Liver (tissue), 9 donors: ENCODE data around the gene FYB1. TPM values are rescaled to one million over a fixed set of nuclear protein-coding genes. Genes with fewer than 3 reads are reported as not detected.

Source experiments
- DNase-seq: peaks from one replicate; pipeline ENCODE4 v3.0.0-alpha.2; 2017; ENCODE audit warnings: low spot score
- H3K27ac ChIP-seq, 2 donors: one replicate each; pipeline ENCODE4 v1.7.0; 2013; ENCODE audit warnings: inconsistent platforms in 2 of 2, low read length in 2 of 2, control low read depth in 1 of 2, low read depth in 1 of 2, mild to moderate bottlenecking in 1 of 2
- H3K27me3 ChIP-seq, 4 donors: one replicate each; pipeline versions ENCODE4 v1.6.1 to v1.7.0; 2013; ENCODE audit warnings: low read length in 3 of 4, inconsistent platforms in 1 of 4, mild to moderate bottlenecking in 1 of 4, moderate library complexity in 1 of 4; ENCODE audit not compliant: control insufficient read depth in 4 of 4, insufficient read depth in 4 of 4
- H3K36me3 ChIP-seq, 4 donors: one replicate each; pipeline versions ENCODE4 v1.6.1 to v1.7.0; 2013; ENCODE audit warnings: low read length in 3 of 4, mild to moderate bottlenecking in 3 of 4, low read depth in 1 of 4, moderate library complexity in 1 of 4; ENCODE audit not compliant: control insufficient read depth in 4 of 4, insufficient read depth in 3 of 4
- H3K4me1 ChIP-seq, 4 donors: one replicate each; pipeline versions ENCODE4 v1.6.1 to v1.7.0; 2013; ENCODE audit warnings: low read length in 3 of 4, mild to moderate bottlenecking in 3 of 4, moderate library complexity in 1 of 4; ENCODE audit not compliant: control insufficient read depth in 4 of 4, insufficient read depth in 4 of 4
- H3K4me3 ChIP-seq, 3 donors: one replicate each; pipeline versions ENCODE4 v1.6.1 to v1.7.0; 2013; ENCODE audit warnings: low read length in 3 of 3, control low read depth in 1 of 3, low read depth in 1 of 3, mild to moderate bottlenecking in 1 of 3
- H3K9ac ChIP-seq, 2 donors: one replicate each; pipeline ENCODE4 v1.7.0; 2013; ENCODE audit warnings: low read length in 2 of 2, mild to moderate bottlenecking in 2 of 2, moderate library complexity in 2 of 2, control low read depth in 1 of 2, low read depth in 1 of 2
- H3K9me3 ChIP-seq, 4 donors: one replicate each; pipeline versions ENCODE4 v1.6.1 to v1.7.0; 2013; ENCODE audit warnings: low read length in 3 of 4; ENCODE audit not compliant: control insufficient read depth in 4 of 4
- EGR1 ChIP-seq, 2 donors: IDR thresholded peaks; 2 replicates each; pipeline ENCODE4 v1.6.1; 2016 to 2018; ENCODE audit warnings: antibody characterized with exemption in 2 of 2, low read depth in 2 of 2
- FOXA1 ChIP-seq: IDR thresholded peaks from 2 replicates; pipeline ENCODE4 v1.6.1; 2016; ENCODE audit warnings: antibody characterized with exemption
- FOXA2 ChIP-seq: IDR thresholded peaks from 2 replicates; pipeline ENCODE4 v1.6.1; 2016; ENCODE audit warnings: antibody characterized with exemption
- GABPA ChIP-seq, 2 donors: IDR thresholded peaks in 1 of 2; conservative IDR thresholded peaks in 1 of 2; 2 replicates each; pipeline ENCODE4 v1.6.1; 2016; ENCODE audit warnings: antibody characterized with exemption in 2 of 2, mild to moderate bottlenecking in 1 of 2, moderate library complexity in 1 of 2
- HNF4A ChIP-seq, 2 donors: conservative IDR thresholded peaks; 2 replicates each; pipeline ENCODE4 v1.6.1; 2016; ENCODE audit warnings: antibody characterized with exemption in 2 of 2, mild to moderate bottlenecking in 2 of 2
- HNF4G ChIP-seq: IDR thresholded peaks from 2 replicates; pipeline ENCODE4 v1.6.1; 2016; ENCODE audit warnings: antibody characterized with exemption
- JUND ChIP-seq, 2 donors: IDR thresholded peaks; 2 replicates each; pipeline ENCODE4 v1.6.1; 2016; ENCODE audit warnings: antibody characterized with exemption in 2 of 2
- NR2F2 ChIP-seq: IDR thresholded peaks from 2 replicates; pipeline ENCODE4 v1.6.1; 2016; ENCODE audit warnings: antibody characterized with exemption
- RAD21 ChIP-seq, 2 donors: IDR thresholded peaks; 2 replicates each; pipeline ENCODE4 v1.6.1; 2016; ENCODE audit warnings: antibody characterized with exemption in 2 of 2, mild to moderate bottlenecking in 2 of 2
- RXRA ChIP-seq, 2 donors: IDR thresholded peaks; 2 replicates each; pipeline ENCODE4 v1.6.1; 2017 to 2018; ENCODE audit warnings: antibody characterized with exemption in 2 of 2, mild to moderate bottlenecking in 1 of 2
- SP1 ChIP-seq: IDR thresholded peaks from 2 replicates; pipeline ENCODE4 v1.6.1; 2018; ENCODE audit warnings: antibody characterized with exemption, mild to moderate bottlenecking
- TAF1 ChIP-seq: conservative IDR thresholded peaks from 2 replicates; pipeline ENCODE4 v1.6.1; 2016; ENCODE audit warnings: antibody characterized with exemption, mild to moderate bottlenecking
- YY1 ChIP-seq: IDR thresholded peaks from 2 replicates; pipeline ENCODE4 v1.6.1; 2016; ENCODE audit warnings: antibody characterized with exemption, mild to moderate bottlenecking
- WGBS: extraction: QIAGEN DNeasy Blood & Tissue Kit; methylation state at CpG from one replicate; pipeline ENCODE4 v1.1.7; 2013; 5-methylcytosine and 5-hydroxymethylcytosine counted together
- polyA plus RNA-seq, 2 donors: library from polyadenylated mRNA; stranded (reverse) in 1 of 2; unstranded in 1 of 2; fragments of 200-250 nt in 1 of 2; fragments of >200 nt in 1 of 2; fragmentation: Nextera tagmentation in 1 of 2; extraction: Ambion mirVana in 1 of 2; gene quantifications; one replicate each; pipeline versions ENCODE4 v1.2.1 to v1.2.3, GENCODE V29; 2013 to 2015
- total RNA-seq, 2 donors: library from RNA; depleted of rRNA; stranded (reverse); fragments of >200 nt; gene quantifications; one replicate each; pipeline ENCODE4 v1.2.3, GENCODE V29; 2014
- TF ChIP-seq, protein P1 (sequence below): IDR thresholded peaks from 2 replicates; pipeline ENCODE4 v1.6.1; 2016; ENCODE audit warnings: antibody characterized with exemption
- TF ChIP-seq, protein P2 (sequence below): IDR thresholded peaks from 2 replicates; pipeline ENCODE4 v1.6.1; 2016; ENCODE audit warnings: antibody characterized with exemption
- TF ChIP-seq, protein P3 (sequence below): IDR thresholded peaks from 2 replicates; pipeline ENCODE4 v1.6.1; 2016; ENCODE audit warnings: antibody characterized with exemption, mild to moderate bottlenecking
- TF ChIP-seq, protein P4 (sequence below): IDR thresholded peaks from 2 replicates; pipeline ENCODE4 v1.6.1; 2016; ENCODE audit warnings: antibody characterized with exemption
- donor health status: healthy.
- donor health status: healthy.
- donor health status: healthy.
- donor health status: healthy.
- donor health status: healthy.

Gene FYB1
- total and polyA plus RNA-seq, 4 donors: 2.3 to 14.6 (median 6.9) TPM

DNA sequence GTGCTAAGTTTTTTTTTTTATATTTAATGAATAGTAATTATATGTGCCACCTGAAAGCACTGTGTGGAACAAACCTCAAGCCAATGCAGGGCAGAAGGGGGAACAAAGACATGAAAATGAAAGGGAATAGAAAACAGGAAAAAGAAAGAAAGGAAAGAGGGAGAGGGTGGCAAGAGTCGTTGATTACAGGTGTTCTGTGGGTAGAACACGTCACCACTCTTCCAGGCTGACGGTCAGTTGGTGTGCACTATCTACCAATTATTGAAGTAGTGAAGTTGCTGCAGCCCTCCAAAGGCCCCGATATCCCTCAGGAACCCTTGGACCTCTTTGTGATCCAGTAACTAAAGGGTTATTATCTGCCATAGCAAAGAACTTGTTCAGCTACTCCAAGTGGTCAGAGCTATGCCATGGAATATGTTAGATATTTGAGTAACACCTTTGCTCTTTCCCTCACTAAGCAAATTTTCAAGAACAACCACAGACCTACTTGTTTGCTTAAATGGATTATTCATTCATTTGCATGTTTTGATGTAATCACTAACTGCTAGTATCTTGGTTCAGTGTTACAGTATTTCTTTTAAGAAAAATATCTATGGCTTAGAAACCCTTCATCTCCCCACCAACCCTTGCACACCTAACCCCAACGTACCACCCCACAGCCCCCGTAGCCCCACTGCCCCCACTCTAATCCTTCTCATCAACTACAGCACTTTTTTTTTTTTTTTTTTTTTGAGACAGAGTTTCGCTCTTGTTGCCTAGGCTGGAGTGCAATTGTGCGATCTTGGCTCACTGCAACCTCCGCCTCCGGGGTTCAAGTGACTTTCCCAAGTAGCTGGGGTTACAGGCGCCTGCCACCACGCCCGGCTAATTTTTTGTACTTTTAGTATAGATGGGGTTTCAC is 31.3 kb downstream of the FYB1 start (continued):
- TF ChIP-seq, protein P1, sequence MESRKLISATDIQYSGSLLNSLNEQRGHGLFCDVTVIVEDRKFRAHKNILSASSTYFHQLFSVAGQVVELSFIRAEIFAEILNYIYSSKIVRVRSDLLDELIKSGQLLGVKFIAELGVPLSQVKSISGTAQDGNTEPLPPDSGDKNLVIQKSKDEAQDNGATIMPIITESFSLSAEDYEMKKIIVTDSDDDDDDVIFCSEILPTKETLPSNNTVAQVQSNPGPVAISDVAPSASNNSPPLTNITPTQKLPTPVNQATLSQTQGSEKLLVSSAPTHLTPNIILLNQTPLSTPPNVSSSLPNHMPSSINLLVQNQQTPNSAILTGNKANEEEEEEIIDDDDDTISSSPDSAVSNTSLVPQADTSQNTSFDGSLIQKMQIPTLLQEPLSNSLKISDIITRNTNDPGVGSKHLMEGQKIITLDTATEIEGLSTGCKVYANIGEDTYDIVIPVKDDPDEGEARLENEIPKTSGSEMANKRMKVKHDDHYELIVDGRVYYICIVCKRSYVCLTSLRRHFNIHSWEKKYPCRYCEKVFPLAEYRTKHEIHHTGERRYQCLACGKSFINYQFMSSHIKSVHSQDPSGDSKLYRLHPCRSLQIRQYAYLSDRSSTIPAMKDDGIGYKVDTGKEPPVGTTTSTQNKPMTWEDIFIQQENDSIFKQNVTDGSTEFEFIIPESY: no peak
- TF ChIP-seq TAF1 (no peak), GABPA (IDR thresholded peaks at IDR 0.05 in 1 of 2, conservative IDR thresholded peaks at IDR 0.05 in 1 of 2) (no peak), RAD21 (IDR thresholded peaks at IDR 0.05) (no peak), NR2F2 (no peak)

DNA sequence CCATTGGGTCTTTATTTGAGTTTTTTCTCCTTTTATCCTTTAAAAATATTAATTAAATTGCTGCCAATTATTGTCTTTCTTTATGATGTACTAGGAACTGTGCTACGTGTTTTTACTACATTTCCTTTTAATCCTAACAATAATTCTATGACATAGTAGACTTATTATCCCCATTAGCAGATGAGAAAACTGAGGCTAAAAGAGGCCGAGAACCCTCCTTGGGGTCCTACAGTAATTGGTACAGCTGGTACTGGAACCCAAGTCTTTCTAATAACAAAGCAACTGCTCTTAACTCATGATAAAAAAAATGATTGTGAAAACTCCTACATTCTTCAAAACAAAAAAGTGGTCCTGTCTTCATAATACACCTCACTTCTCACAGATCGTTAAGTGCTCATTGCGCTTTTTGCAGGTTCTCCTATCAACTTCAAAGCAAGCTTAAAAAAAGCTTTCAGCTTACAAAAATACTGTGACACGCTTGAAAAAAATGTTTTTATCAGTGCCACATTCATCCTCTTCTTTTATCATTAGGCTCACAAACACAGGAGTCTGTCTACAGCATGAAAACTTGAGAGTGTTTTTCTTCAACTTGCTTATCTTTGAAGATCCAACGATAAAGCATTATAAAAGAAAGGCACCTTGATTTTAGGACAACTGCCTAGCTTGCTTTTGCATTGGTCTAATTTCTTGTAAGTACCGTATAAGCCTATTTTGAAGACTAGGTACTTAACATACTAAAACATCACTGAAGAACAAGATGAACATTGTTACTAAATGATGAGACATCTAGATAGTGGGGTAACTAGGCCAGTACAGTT is 32.4 kb downstream of the FYB1 start:
- no peak for DNase-seq
- 76% methylated on average over 7 of the region's 7 CpGs for WGBS
- Histone ChIP-seq H3K27me3 (no peaks in the 10 kb centered on the region), H3K4me3 (no peak overlapping the region), H3K4me1 (no peaks in the 10 kb centered on the region), H3K36me3 (no peaks in the 10 kb centered on the region), H3K9ac (no peak overlapping the region), H3K9me3 (no peaks in the 10 kb centered on the region), H3K27ac (no peak overlapping the region)
- no peak for TF ChIP-seq FOXA2
- TF ChIP-seq, protein P1: no peak
- TF ChIP-seq, protein P2, sequence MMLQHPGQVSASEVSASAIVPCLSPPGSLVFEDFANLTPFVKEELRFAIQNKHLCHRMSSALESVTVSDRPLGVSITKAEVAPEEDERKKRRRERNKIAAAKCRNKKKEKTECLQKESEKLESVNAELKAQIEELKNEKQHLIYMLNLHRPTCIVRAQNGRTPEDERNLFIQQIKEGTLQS: no peak
- TF ChIP-seq RXRA (IDR thresholded peaks at IDR 0.05): no peak

DNA sequence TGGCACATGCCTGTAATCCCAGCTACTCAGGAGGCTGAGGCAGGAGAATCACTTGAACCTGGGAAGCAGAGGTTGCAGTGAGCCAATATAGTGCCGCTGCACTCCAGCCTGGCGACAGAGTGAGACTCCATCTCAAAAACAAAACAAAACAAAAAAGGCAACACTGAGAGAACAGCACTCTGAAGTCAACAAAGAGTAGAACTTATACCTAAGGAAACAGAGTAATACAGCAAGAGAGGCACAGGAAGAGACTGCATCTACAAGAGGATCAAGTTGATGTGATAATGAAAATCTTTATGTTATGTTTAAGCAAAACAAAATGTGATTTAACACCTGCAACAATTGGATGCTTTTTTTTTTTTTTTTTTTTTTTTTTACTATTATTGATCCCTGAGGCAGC is 33.1 kb downstream of the FYB1 start:
- WGBS: 97% methylated on average over 2 of the region's 2 CpGs
- no peak overlapping the region for H3K9ac ChIP-seq
- no peak for TF ChIP-seq HNF4A (conservative IDR thresholded peaks at IDR 0.05)
- no peak for TF ChIP-seq JUND (IDR thresholded peaks at IDR 0.05)
- TF ChIP-seq RAD21 (IDR thresholded peaks at IDR 0.05): no peak
- no peak for TF ChIP-seq EGR1 (IDR thresholded peaks at IDR 0.05; ENCODE audit: low read depth in 2 of 2)
- no peak for TF ChIP-seq SP1
- TF ChIP-seq HNF4G: no peak
- TF ChIP-seq, protein P2: no peak
- TF ChIP-seq, protein P3, sequence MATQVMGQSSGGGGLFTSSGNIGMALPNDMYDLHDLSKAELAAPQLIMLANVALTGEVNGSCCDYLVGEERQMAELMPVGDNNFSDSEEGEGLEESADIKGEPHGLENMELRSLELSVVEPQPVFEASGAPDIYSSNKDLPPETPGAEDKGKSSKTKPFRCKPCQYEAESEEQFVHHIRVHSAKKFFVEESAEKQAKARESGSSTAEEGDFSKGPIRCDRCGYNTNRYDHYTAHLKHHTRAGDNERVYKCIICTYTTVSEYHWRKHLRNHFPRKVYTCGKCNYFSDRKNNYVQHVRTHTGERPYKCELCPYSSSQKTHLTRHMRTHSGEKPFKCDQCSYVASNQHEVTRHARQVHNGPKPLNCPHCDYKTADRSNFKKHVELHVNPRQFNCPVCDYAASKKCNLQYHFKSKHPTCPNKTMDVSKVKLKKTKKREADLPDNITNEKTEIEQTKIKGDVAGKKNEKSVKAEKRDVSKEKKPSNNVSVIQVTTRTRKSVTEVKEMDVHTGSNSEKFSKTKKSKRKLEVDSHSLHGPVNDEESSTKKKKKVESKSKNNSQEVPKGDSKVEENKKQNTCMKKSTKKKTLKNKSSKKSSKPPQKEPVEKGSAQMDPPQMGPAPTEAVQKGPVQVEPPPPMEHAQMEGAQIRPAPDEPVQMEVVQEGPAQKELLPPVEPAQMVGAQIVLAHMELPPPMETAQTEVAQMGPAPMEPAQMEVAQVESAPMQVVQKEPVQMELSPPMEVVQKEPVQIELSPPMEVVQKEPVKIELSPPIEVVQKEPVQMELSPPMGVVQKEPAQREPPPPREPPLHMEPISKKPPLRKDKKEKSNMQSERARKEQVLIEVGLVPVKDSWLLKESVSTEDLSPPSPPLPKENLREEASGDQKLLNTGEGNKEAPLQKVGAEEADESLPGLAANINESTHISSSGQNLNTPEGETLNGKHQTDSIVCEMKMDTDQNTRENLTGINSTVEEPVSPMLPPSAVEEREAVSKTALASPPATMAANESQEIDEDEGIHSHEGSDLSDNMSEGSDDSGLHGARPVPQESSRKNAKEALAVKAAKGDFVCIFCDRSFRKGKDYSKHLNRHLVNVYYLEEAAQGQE: no peak
- no peak for TF ChIP-seq NR2F2
- TF ChIP-seq, protein P4, sequence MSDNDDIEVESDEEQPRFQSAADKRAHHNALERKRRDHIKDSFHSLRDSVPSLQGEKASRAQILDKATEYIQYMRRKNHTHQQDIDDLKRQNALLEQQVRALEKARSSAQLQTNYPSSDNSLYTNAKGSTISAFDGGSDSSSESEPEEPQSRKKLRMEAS: no peak
- no peak for TF ChIP-seq TAF1
- TF ChIP-seq GABPA (IDR thresholded peaks at IDR 0.05 in 1 of 2, conservative IDR thresholded peaks at IDR 0.05 in 1 of 2): no peak
- no peak for TF ChIP-seq FOXA2
- TF ChIP-seq, protein P1: no peak
- no peak for TF ChIP-seq FOXA1
- no peak for TF ChIP-seq RXRA (IDR thresholded peaks at IDR 0.05)
- TF ChIP-seq YY1: no peak
- no peaks in the 10 kb centered on the region for H3K27me3 ChIP-seq
- no peak overlapping the region for H3K27ac ChIP-seq
- H3K4me3 ChIP-seq: no peak overlapping the region
- DNase-seq: no peak
- no peaks in the 10 kb centered on the region for H3K36me3 ChIP-seq
- H3K9me3 ChIP-seq: no peaks in the 10 kb centered on the region
- H3K4me1 ChIP-seq: no peaks in the 10 kb centered on the region
